ENCODE data around the gene IGFALS.

Gene IGFALS

GRCh38 chr16:1763521-1764511, 29.7 kb downstream of the IGFALS start:
- DNase-seq, result no peak

- DNase-seq, result no peak
Measured at GRCh38 chr16:1762879-1763520, 30.5 kb downstream of the IGFALS start.

GRCh38 chr16:1762196-1762878, 31.2 kb downstream of the IGFALS start:
- DNase-seq, result no peak

GRCh38 chr16:1761751-1762150, 31.8 kb downstream of the IGFALS start:
- DNase-seq, result no peak

GRCh38 chr16:1760911-1761310, 32.6 kb downstream of the IGFALS start:
- DNase-seq, result no peak

GRCh38 chr16:1759511-1759910, 34.0 kb downstream of the IGFALS start:
- no peak for DNase-seq

- DNase-seq, result no peak
Measured at GRCh38 chr16:1758923-1759322, 34.6 kb downstream of the IGFALS start.

- DNase-seq, result no peak
Measured at GRCh38 chr16:1757714-1758461, 35.6 kb downstream of the IGFALS start.

GRCh38 chr16:1754204-1754603, 39.3 kb downstream of the IGFALS start:
- DNase-seq, result no peak

GRCh38 chr16:1752853-1753252, 40.7 kb downstream of the IGFALS start:
- no peak for DNase-seq

GRCh38 chr16:1751946-1752345, 41.6 kb downstream of the IGFALS start:
- DNase-seq, result no peak

GRCh38 chr16:1749152-1750117, 44.1 kb downstream of the IGFALS start:
- DNase-seq, result no peak

- no peak for DNase-seq
Measured at GRCh38 chr16:1747934-1748333, 45.6 kb downstream of the IGFALS start.

- DNase-seq, result no peak
Measured at GRCh38 chr16:1746693-1747195, 46.8 kb downstream of the IGFALS start.

- DNase-seq, result no peak
Measured at GRCh38 chr16:1745900-1746692, 47.4 kb downstream of the IGFALS start.

GRCh38 chr16:1745181-1745899, 48.2 kb downstream of the IGFALS start:
- no peak for DNase-seq

- no peak for DNase-seq
Measured at GRCh38 chr16:1744338-1744840, 49.1 kb downstream of the IGFALS start.

GRCh38 chr16:1743376-1744337, 49.8 kb downstream of the IGFALS start:
- no peak for DNase-seq
